Panc1 (cell line): ENCODE measurements around the gene LMAN2L.

Experiments
- CTCF ChIP-seq: fragments of 450-650 bp; IDR thresholded peaks from 2 replicates; pipeline ENCODE4 v1.5.1; 2017; ENCODE audit warnings: mild to moderate bottlenecking
- POLR2AphosphoS5 ChIP-seq: IDR thresholded peaks from 2 replicates; pipeline ENCODE4 v1.6.1; 2012; ENCODE audit warnings: mild to moderate bottlenecking, low read depth, low read length, moderate library complexity

- TF ChIP-seq CTCF = no peak
- no peak for TF ChIP-seq POLR2AphosphoS5
Observed at GRCh38 chr2:96729748-96730147, 10.1 kb downstream of the LMAN2L start.
